ENCODE data around the gene CASZ1. TPM values are rescaled to one million over a fixed set of nuclear protein-coding genes. Genes with fewer than 3 reads are reported as not detected.

The CASZ1 gene
- total and polyA plus RNA-seq, 9 of the 15 experiments (the other 6 are each of a cell fraction or from before 2014, with no cell fraction given): 0.01 to 4.0 (median 0.76) TPM; not detected in 1

DNA sequence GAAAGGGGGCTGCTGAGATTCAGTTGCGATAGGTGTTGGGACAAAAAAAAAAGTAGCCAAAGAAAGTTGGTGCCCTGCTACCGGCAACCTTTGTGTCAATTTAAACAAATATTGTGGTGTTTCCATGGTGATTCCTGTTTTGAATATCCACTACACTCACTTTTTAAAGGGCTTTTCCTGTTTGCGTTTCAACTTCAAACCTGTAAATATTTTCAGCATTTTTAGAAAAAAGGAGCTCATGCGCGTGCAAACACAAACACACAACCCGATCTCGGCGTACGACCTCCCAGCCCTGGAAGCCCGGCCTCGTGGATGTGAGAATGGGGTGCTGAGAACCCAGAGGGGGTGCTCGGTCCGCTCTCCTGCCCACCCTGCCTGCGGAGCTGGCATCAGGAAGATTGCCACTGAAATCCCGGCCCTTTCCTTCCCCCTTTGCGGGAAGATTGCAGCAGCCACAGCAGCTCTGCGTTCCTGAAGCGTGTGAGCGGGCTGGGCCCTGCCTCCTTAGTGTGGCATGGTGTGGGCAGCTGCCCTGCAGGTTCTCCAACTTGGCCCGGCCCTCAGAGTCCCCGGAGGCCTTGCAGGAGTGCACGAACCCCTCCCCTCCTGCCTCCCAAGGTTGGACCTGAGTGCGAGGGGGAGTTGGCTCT is 34.8 kb downstream of the CASZ1 start:
- Histone ChIP-seq H3K27me3 (ENCODE audit: control insufficient read depth in 2 of 2, insufficient read depth in 2 of 2, low read length in 2 of 2) (peaks cover 78 to 98% of the 10 kb centered on the region in 2 experiments), H3K9me1 (ENCODE audit: control insufficient read depth, insufficient read depth, low read length) (no peaks in the 10 kb centered on the region), H3K27ac (ENCODE audit: extremely low read depth, low read depth, low read length) (no peak overlapping the region), H3K4me1 (replicated peaks in 1 of 2; ENCODE audit: control insufficient read depth in 2 of 2, insufficient read depth in 2 of 2, low read length in 2 of 2) (no peaks in the 10 kb centered on the region; a peak in 1 of 5 replicates), H3K9ac (ENCODE audit: insufficient read depth in 1 of 2, low read depth in 2 of 2, low read length in 2 of 2) (no peak overlapping the region), H3K4me3 (no peak overlapping the region), H3K4me2 (ENCODE audit: insufficient read depth, low read length) (no peak overlapping the region), H3K9me3 (replicated peaks; ENCODE audit: control insufficient read depth, insufficient read depth, low read depth, low read length) (no peaks in the 10 kb centered on the region), H2AFZ (ENCODE audit: low read depth, low read length) (no peak overlapping the region), H3K36me3 (ENCODE audit: control insufficient read depth, insufficient read depth, low read length) (no peaks in the 10 kb centered on the region), H4K20me1 (replicated peaks; ENCODE audit: control insufficient read depth, insufficient read depth, low read length) (peaks cover 28% of the 10 kb centered on the region), H3K79me2 (ENCODE audit: control insufficient read depth, insufficient read depth, low read length) (no peaks in the 10 kb centered on the region)
- CTCF ChIA-PET (ENCODE audit: low intra/inter-chr PET ratio): no interaction called here
- POLR2A ChIA-PET: no interaction called here
- ATAC-seq (no peak), FAIRE-seq (no peak), DNase-seq (ENCODE audit: extremely low read depth in 1 of 4, low spot score in 3 of 4) (no peak)
- WGBS (ENCODE audit: insufficient coverage, low coverage, missing lambda C conversion rate): 2% methylated on average over 23 of the region's 23 CpGs
- no TSS peak for BruUV-seq (replicated peaks)
- TF ChIP-seq NFIC (IDR thresholded peaks at IDR 0.05) (no peak), TOE1 (IDR thresholded peaks at IDR 0.05; ENCODE audit: borderline replicate concordance) (no peak), TOE1 (CRISPR knock-in tag; IDR thresholded peaks at IDR 0.05; ENCODE audit: borderline replicate concordance, low read depth) (no peak), ETV6 (IDR thresholded peaks at IDR 0.05; ENCODE audit: borderline replicate concordance in 1 of 2, low read depth in 2 of 2, low read length in 1 of 2) (no peak), ETV6 (CRISPR knock-in tag; IDR thresholded peaks at IDR 0.05; ENCODE audit: borderline replicate concordance) (no peak), MYBL2 (IDR thresholded peaks at IDR 0.05; ENCODE audit: low read depth) (no peak), MYBL2 (CRISPR knock-in tag; IDR thresholded peaks at IDR 0.05; ENCODE audit: borderline replicate concordance) (no peak), KDM5B (IDR thresholded peaks at IDR 0.05; ENCODE audit: insufficient replicate concordance, low read depth, low read length) (no peak), BRD9 (IDR thresholded peaks at IDR 0.05; ENCODE audit: low read depth, partially characterized antibody) (no peak), ZNF347 (CRISPR knock-in tag; IDR thresholded peaks at IDR 0.05; ENCODE audit: low read depth) (no peak), ZBTB49 (CRISPR knock-in tag; IDR thresholded peaks at IDR 0.05; ENCODE audit: borderline replicate concordance) (no peak), POLR3A (IDR thresholded peaks at IDR 0.05; ENCODE audit: borderline replicate concordance, extremely low read depth, insufficient read depth, insufficient read length) (no peak), L3MBTL2 (IDR thresholded peaks at IDR 0.05) (no peak)
- in situ Hi-C loops (cut with MboI) (no loop called here), intact Hi-C loops (cut with micrococcal nuclease) (no loop called here)
